ENCODE results near the gene COMMD3.

Gene COMMD3

DNA sequence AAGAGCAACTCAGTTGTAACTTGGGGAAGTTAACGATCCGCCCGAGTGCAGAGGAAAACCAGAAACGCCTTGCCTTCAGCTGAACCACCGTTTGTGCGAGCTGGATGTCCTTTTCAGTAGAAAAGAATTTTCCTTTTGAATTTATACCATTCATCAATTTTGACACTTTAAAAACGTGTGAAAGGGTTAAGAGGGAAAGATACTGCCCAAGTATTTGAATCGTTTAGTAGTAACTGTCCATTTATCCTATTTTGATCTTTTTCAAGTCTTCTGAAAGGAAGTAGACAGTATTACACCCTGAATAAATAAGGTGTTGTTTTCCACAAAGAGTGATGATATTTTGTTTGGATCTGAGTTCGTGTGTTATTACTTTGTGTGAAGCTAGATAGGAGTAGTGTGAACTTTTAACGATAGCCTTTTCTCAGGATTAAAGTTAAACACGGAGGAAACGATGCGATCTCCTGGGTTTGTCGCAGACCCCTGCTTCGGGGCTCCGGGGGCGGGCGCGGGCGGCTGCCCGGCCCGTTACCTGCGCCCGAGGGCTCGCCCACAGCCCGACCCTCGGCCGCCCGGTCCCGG is 3.9 kb downstream of the COMMD3 start:
- no peak for DNase-seq (ENCODE audit: low spot score)

DNA sequence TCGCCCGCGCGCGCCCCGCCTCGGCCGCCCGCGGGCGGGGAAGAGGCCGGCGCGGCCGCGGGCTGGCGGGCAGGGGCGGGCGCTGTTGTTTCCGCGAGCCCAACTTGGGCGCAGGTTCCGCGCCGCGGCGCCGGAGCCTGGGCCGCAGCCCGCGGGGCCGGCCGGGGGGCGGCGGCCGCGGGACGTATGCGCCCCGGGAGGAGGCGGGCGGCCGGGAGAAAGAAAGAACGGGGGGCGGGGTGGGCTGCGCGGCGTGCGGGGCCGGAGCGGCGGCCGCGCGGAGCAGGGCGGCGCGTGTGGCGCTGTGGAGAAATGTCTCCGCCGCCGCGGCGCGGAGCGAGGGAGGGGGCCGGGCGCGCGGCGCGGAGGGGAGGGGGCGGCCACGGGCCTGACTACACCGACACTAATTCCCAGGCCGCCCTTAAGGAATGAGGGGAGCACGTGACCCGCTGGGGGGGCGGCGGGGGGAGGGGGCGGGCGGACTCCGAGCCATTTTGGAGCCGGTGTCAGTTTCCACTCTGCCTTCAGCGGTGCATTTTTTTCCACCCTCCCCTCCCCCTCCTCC is 4.5 kb downstream of the COMMD3 start, which contains the start of gene BMI1:
Gene BMI1, plus strand, starts transcription at position 509 of the 565 bp plus-strand sequence. CDS start 5,351 bp downstream, outside the sequence.
- DNase-seq (ENCODE audit: low spot score), result peak; percentile 92

DNA sequence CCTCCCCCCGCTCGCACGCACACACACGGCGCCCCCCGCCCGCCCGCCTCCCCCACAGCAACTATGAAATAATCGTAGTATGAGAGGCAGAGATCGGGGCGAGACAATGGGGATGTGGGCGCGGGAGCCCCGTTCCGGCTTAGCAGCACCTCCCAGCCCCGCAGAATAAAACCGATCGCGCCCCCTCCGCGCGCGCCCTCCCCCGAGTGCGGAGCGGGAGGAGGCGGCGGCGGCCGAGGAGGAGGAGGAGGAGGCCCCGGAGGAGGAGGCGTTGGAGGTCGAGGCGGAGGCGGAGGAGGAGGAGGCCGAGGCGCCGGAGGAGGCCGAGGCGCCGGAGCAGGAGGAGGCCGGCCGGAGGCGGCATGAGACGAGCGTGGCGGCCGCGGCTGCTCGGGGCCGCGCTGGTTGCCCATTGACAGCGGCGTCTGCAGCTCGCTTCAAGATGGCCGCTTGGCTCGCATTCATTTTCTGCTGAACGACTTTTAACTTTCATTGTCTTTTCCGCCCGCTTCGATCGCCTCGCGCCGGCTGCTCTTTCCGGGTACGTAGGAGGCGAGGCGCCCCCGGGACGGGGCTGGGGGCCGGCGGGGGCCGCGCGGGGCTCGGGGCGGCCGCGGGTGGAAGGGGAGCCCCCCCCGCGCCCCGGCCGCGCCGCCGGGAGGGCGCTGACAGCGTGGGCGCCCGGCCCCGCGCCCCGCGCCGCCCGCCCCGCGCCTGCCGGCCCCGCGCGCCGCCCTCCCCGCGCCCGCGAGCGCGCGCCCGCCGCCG is 5.2 kb downstream of the COMMD3 start:
- DNase-seq (ENCODE audit: low spot score), result peak; percentile 86

DNA sequence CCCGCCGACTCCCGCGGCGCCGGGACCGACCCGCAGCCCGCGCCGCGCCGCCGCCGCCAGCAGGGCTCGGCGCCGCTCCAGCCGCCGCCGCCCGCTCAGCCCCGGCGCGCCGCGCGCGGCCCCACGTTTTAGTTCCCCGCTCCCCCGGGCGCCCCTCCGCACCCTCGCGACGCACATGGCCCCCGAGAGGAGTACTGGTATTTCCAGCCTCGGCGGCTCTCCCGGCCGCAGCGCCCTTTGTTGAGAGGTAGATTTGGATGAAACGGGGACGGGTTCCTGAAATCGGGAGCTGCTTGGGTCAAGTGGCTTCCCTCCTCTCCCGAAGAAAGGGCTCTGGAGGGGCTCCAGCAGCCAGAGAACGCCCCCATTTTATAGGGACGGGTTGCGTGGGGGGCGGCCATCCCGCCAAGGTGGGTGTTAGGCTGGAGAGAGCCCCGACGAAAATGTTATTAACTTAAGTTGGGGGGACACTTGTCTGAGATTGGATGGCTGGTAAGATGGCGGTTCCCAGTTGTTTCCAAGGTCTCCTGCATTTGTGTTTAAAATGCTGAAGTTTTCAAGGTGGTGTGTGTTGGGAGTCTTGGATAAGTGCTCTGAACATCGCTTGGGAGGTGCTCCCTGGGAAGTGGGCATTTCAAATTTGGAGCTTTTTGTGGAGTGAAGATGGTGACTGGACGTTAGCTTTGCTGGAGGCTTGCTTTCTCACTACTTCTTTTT is 5.9 kb downstream of the COMMD3 start:
- DNase-seq (ENCODE audit: low spot score), result peak; percentile 65

DNA sequence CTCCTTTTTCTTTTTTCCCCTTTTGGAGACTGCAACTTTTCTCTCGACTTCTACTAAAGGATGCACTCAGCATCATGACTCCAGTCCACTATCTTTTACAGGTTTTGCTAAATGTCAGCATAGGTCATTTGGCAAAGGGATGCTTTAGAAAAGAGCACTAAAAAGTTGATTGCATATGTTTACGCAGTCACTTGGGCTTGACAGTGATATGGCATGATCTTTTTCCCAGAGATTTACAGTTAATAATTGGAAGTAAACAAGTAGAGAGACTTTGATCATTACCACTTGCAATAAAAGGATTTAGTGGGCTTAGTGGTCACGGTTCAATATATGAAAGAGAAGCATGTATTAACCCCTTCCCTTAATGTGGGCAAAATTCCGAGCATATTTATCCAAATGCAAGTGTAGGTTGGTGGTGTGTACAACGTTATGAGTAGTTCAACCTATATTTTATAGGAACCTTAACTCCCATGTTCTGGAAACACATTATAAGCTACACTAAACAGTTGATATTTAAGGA is 6.5 kb downstream of the COMMD3 start:
- DNase-seq (ENCODE audit: low spot score), result no peak

DNA sequence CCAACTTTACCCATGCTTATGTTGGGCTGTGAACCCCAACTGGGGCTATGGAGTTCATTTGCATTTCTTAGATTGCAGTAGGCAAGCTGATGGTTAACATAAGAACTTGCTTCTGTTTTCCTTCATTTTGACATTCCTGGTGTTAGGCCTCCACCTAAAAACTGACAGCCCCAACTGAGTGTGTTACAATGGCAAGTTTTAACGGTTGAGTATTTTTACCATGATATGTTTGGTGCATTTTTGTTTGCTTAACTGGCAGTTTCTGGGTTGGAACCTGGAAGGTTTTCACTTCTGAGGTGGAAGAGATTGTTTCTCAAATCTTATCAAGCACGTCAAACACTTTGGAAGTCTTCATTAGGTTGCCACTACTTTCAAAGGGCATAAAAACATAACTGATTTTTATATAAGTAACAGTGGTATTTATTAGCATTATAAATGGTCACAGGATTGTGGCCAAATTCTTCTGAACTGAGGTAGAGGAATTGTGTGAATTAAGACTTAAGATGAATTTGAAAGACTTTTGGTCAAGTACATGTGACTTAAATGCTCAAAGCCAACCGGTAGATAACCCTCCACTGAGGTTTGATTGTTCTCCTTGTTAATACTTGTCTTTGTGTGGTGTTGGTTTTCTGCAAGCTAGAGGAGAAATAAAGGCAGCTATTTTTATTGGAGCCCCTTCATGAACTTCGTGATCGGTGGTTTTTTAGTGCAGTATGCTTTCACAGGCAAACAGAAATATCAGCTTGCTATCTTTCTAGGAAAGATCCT is 7.5 kb downstream of the COMMD3 start:
- DNase-seq (ENCODE audit: low spot score), result no peak

DNA sequence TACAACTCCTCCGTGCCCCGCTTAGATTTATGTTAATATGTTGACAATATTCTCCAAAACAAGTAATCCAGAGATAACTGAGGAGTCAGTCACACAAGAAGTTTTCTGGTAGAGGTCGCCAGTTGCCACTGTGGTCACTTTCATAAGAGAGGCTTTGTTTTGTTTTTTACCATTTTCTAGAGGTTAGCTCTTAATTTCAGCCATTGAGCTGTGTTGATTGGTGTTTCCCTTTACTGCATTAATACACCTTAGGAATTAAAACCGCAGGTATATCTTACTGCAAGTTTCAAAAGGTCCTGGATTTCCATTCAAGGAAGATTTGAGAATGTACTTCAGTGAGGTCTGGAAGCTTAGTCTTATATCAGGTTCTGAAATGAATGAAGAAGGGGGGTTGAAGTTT is 8.2 kb downstream of the COMMD3 start:
- no peak for DNase-seq (ENCODE audit: low spot score)

DNA sequence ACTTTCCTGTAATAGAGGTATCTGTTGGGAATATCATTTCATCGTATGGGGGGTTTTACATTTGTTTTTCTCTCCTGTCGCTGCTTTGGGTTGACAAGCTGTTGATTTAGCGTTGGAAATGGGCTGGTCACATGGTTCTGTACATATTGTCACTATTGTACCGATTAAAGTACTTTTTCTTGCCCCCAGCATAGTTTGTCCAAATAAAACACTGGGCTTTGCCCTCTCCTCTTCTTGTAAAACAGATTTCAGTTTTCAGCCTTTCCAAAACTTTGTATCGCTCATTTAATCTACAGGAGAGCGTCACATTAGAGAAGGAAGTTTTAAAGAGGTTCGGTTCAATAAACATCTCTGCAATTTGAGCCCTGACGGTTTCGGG is 8.7 kb downstream of the COMMD3 start:
- no peak for DNase-seq (ENCODE audit: low spot score)

DNA sequence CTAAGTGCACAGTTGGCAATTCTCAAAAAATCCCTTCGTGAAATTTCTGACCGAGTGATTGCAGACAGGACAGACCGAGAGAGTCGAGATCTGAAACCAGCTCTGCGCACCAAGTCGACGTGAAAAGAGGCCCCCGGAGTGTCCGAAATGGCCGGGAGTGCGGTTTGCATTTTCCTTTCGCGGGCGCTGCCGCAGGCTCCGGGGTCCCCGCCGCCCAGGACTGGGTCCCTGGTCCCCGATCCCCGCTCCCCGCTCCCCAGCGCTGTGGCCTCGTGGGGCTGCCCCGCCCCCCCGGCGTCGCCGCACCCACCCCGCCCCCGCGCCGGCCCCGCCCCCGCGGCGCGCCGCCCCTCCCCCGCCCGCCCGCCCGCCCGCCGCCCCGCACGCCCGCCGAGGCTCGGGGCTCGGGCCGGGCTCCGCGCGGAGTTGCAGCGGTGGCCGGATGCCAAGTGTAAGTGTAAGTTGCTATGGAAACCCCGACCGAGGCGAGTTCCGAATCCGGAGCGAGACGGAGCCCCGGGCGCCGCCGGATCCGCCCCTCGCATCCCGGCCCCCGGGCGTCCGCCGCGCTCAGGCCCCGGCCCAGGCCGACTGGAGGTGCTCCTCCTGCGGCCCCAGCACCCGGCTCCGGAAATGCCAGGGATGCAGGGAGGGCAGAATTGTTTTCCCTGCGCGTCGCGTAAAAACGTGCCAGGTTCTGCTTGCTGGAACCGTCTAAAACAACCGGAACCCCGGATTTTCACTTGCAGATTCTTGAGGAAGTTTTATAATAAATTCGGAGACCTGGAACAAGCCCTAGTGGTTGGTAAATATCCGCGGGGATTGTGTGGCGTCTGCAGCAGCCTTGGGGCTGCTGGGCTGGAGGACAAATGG is 9.3 kb downstream of the COMMD3 start:
- DNase-seq (ENCODE audit: low spot score), result peak; percentile 92

DNA sequence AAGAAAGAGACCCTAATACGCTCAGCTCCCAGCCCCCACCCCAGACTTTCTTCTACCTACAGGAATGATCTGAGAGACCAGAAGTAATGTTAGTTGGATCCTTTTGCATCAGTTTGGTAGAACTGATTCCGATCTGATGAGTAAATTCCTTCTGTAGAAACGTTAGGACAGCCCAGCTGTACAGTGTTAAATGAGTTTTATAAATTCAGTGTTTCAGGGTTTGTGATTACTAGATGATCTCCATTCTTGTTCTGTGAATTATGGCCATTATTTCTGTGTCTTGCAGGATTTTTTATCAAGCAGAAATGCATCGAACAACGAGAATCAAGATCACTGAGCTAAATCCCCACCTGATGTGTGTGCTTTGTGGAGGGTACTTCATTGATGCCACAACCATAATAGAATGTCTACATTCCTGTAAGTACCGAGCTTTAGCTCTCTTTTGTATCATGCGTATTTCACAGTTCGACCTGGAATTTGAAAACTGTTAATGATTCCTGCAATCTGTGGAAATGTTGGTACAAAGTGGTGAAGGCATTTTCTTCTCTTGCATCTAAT is 10.0 kb downstream of the COMMD3 start:
- no peak for DNase-seq (ENCODE audit: low spot score)

DNA sequence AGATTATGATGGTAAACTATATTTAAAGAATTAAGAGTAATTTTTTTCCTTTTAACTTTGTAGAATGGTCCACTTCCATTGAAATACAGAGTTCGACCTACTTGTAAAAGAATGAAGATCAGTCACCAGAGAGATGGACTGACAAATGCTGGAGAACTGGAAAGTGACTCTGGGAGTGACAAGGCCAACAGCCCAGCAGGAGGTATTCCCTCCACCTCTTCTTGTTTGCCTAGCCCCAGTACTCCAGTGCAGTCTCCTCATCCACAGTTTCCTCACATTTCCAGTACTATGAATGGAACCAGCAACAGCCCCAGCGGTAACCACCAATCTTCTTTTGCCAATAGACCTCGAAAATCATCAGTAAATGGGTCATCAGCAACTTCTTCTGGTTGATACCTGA is 13.0 kb downstream of the COMMD3 start:
- DNase-seq (ENCODE audit: low spot score), result no peak

DNA sequence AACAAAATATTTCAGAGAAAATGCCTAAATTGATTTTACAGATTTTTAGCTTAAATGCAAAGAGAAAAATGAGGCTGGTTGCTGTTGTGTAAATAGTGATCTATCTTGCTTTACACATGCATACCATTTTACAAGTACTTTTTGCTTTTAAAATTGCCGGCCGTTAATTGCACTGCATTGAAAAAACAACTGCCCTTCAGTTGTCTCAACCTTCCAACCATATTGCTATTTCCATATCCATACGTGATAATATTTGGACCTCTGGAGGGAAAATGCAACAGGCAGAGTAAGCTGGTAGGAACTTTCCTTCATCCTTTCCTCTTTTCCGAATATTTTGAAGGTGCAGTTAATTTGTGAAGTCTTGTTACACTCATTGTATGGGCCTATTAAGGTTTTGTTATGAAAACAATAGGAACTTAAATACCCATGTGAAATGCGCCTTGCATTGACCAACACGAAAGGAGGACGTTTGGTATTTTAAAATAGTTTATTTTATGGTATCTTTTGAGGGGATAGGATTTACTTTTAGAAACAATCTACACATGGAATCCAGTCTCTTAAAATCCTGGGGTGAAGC is 16.0 kb downstream of the COMMD3 start:
- DNase-seq (ENCODE audit: low spot score), result no peak

DNA sequence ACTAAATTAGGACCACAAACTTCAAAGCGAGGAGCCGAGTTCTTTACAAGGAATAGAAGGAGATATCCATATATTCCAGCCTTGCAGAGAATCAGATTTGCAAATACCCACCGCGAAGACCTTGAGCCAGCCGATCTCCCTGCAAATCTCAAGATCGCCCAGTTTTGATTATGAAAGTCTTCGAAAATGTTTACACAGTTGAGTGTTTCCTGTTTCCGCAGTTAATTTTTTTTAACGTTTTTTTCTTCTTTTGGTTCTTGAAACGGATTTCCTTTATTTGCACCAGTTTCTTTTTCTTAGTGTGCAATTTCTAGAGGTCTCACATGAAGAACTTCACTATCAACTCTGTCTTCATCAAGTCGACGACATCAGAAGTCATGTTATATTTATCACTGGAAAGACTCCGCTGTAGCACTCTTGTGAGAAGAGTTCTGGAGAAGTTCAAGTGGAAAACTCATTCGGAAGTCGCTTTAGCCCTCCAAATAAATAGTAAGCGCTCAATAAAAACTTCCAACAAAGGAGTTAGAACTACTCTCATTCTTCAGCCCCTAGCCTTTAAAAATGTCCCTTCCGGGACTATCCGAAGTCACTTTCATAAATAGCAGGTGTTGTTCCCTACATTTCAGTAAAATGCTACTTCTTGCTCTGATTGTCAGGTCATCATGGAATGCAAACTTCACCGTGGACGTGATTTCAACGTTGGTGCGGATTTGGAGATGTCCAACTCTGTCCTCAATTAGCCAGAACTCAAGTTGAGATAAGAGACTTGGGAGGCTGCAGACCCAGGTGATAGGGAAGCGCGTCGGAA is 17.2 kb downstream of the COMMD3 start:
- DNase-seq (ENCODE audit: low spot score), result peak; percentile 48

DNA sequence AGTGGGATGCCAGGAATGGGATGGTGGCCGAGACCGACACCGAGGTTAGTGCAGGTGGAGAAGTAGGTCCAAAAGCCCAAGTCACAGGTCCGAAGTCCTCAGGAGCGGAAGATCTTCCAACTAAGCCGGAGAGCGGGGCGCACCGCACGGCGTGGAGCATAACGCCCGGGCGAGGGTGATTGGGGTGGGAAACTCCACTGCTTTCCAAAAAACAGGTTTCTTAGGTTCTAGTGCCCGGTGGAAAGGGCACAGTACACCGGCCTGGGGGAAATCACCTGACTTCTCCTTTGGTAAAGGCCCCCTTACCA is 17.7 kb downstream of the COMMD3 start:
- DNase-seq (ENCODE audit: low spot score), result peak; percentile 53

DNA sequence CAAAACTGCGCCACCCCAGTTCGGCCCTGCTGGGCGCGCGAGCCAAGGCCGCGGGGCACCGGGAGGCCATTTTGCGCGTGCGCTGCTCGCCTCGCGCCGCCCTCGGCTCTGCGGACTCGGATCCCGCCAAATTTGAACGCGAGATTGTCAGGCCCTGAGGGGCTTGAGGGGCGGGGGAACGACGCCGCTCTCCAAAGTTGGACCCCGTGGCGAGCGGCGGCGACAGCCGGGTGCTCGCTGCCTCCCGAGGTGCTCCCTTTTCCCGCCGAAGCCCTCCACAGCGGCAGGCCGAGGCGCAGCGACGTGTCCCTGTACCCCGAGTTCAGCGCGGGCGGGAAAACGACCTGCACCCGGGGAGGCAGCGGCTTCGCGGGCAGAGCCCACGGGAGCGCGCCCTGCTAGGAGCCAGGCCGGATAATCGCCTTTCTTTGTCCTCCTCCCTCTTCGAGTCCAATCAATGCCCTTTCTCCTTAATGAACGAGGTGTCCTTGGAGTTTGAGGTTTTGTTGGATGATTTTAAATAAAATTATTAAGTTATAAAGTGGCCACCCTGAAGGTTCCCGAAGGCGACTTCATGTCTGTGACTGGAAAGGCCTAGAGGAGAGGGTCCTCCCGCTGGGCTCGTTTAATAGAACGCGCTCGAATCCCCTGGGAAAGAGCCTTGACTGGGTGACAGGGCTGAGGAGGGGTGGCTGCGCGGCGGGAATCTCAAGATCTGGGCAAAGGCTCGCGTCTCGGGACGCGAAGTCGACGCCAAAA is 18.4 kb downstream of the COMMD3 start:
- DNase-seq (ENCODE audit: low spot score), result peak; percentile 80

DNA sequence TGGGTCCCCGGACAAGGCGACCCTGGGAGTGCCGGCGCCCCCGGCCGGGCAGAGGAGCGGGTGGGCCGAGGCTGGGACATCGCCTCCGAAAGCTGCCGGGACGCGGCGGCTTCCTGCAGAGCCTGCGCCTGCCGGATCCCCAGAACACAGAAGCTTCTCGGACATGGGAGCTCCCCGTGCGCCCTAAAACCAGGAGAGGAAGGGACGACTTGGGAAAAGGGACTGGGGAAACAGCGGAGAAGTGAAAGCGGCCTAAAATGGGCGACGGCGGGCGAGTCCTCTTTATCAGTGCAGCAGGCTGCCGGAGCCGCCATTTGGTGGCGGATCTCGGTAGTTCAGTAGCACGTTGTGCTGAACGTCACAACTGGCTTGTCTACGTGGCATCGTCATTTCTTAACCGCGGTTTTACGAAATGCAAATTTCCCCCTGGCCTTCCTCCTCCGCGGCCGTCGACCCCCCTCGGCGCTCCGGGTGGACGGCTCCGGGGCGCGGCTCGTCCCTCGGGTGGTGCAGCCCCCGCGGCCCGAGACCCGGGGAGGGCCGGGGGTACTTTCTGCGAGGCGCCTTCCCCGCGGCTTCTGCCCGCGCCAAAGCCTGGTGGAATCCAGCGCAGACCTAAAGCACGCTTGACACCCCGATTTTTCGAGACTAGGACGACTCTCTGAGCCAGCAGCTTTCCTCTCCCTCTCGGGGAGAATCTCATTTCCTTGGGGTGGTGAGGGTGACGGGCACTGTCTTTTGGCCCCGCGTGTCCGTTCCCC is 19.2 kb downstream of the COMMD3 start:
- DNase-seq (ENCODE audit: low spot score), result peak; percentile 69

DNA sequence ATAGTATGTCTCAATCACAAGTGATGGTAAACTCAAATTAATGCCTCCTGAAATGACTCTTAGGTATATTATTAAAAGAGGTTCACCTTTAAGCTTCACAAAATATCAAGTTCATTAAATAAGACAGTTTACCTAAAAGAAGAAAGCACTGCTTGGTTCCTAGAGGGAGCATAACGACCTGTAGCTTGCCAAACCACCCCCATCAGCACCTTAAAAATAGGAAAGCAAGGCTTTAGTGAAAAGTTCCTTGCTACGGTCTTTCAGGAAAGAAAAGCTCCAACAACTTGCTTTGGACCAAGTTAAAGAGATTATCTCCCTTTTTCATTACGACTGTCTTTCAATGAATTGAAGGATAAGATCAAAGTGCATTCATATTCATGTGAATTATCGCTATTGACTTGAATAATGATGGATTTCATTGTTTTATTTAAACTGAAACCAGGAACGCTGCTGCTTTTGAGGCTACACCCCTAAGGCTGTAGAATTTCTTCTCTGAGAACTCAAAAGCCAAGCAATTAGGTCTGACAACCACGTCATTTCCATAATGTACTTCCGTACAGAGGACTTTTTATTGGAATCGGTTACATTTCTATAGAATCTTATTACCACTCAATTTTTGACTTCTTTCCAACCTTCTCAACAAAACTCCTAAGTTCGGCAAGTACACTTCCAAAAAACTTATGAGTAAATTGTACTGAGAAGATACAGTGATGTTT is 22.2 kb downstream of the COMMD3 start:
- DNase-seq (ENCODE audit: low spot score), result no peak
